GM21367 (cell line): ENCODE measurements around the gene EPYC.

Experiments used
- ATAC-seq: cut with Tn5 transposase; IDR thresholded peaks from one replicate; pipeline ENCODE4 v1.9.1; 2021; ENCODE audit not compliant: unreplicated experiment

EPYC gene

DNA sequence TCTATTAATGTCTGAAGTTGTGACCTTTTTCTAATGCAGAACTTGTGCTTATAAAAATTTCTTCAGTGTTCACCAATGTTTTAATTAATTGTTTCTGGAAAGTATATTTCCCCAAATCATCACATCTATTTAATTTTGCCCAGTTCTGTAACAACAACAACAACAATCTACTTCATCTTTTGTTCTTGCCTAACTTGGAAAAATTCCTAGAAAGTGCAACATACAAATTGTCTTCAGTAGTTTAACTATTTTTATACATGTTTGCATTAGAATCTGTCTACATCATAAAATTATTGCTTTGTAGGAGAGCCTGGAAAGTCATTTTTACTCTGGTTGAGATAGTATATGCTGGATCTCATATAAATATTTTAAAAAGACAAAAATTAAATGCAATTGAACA, 88.3 kb downstream of the EPYC start:
- no peak for ATAC-seq

DNA sequence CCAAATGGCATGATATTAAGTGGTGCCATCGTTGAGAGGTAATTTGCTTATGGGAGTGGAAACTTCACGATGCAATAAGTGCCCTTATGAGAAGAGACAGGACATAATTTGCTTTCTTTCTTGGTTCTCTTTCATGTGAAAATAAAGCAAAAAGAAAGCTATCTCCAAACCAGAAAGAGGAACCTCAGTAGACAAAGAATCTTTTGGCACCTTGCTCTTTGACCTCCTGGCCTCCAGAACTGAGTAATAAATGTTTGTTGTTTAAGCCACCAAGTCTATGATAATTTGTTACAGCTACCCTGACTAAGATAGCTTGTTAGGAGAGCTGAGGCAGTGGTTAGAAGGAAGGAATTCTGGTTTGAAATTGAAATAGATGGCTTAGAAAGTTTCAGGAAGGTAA, 89.4 kb downstream of the EPYC start:
- no peak for ATAC-seq
